ENCODE measurements around the gene MEGF11.

- TF ChIP-seq CTCF (IDR thresholded peaks at IDR 0.05) (no peak), POLR2A (IDR thresholded peaks at IDR 0.05) (no peak)
Measured at GRCh38 chr15:66220601-66221000, 32.9 kb downstream of the MEGF11 start.
